HepG2 (cell line): ENCODE data around the gene ARL8A. TPM values are rescaled to one million over a fixed set of nuclear protein-coding genes. Genes with fewer than 3 reads are reported as not detected.

ENCODE experiments used
- CEBPG ChIP-seq: IDR thresholded peaks from 2 replicates; pipeline ENCODE4 v1.6.1; 2016
- DRAP1 ChIP-seq: IDR thresholded peaks from 2 replicates; pipeline ENCODE4 v1.6.1; 2016; ENCODE audit warnings: missing genetic modification reagents, missing compliant biosample characterization
- ERF ChIP-seq: IDR thresholded peaks from 2 replicates; pipeline ENCODE4 v1.6.1; 2018; ENCODE audit warnings: missing biosample characterization, missing genetic modification reagents
- HES4 ChIP-seq: sonication (generic); formaldehyde crosslinking; IDR thresholded peaks from 2 replicates; pipeline ENCODE4 v1.9.0; 2021; ENCODE audit warnings: mild to moderate bottlenecking, missing genetic modification reagents, borderline replicate concordance
- HIVEP1 ChIP-seq: sonication (generic); formaldehyde crosslinking; IDR thresholded peaks from 2 replicates; pipeline ENCODE4 v1.4.0; 2020; ENCODE audit warnings: mild to moderate bottlenecking, missing genetic modification reagents
- HMG20B ChIP-seq: conservative IDR thresholded peaks from 2 replicates; pipeline ENCODE4 v1.6.1; 2016; ENCODE audit warnings: missing genetic modification reagents, missing compliant biosample characterization
- LCORL ChIP-seq, 2 experiments: fragments of 450-650 bp in 1 of 2; sonication (generic) in 1 of 2; formaldehyde crosslinking in 1 of 2; IDR thresholded peaks; 2 replicates each; pipeline versions ENCODE4 v1.5.0 to v1.6.1; 2017 to 2020; ENCODE audit warnings: antibody characterized with exemption in 1 of 2, missing genetic modification reagents in 1 of 2
- MED1 ChIP-seq: sonication (generic); formaldehyde crosslinking; IDR thresholded peaks from 2 replicates; pipeline ENCODE4 v1.4.0; 2020; ENCODE audit warnings: missing genetic modification reagents
- MXI1 ChIP-seq: IDR thresholded peaks from 3 replicates; pipeline ENCODE4 v1.6.1; 2012; ENCODE audit warnings: low read depth, low read length, inconsistent platforms, borderline replicate concordance
- NFAT5 ChIP-seq: sonication (generic); formaldehyde crosslinking; IDR thresholded peaks from 2 replicates; pipeline ENCODE4 v1.4.0; 2020; ENCODE audit warnings: missing genetic modification reagents
- NFE2 ChIP-seq: sonication (generic); formaldehyde crosslinking; IDR thresholded peaks from 2 replicates; pipeline ENCODE4 v1.4.0; 2020; ENCODE audit warnings: missing genetic modification reagents
- NKX3-1 ChIP-seq: sonication (generic); formaldehyde crosslinking; IDR thresholded peaks from 2 replicates; pipeline ENCODE4 v1.5.0; 2020; ENCODE audit warnings: missing genetic modification reagents
- NR2F1 ChIP-seq, 2 experiments: fragments of 450-650 bp in 1 of 2; formaldehyde crosslinking in 1 of 2; IDR thresholded peaks; 2 replicates each; pipeline versions ENCODE4 v1.5.0 to v1.6.1; 2016 to 2020; ENCODE audit warnings: mild to moderate bottlenecking in 1 of 2, missing compliant biosample characterization in 1 of 2, missing genetic modification reagents in 1 of 2, moderate library complexity in 1 of 2
- PAF1 ChIP-seq: IDR thresholded peaks from 2 replicates; pipeline ENCODE4 v1.6.1; 2016; ENCODE audit warnings: missing genetic modification reagents, missing compliant biosample characterization
- RAD51 ChIP-seq: fragments of 450-650 bp; IDR thresholded peaks from 2 replicates; pipeline ENCODE4 v1.6.1; 2016; ENCODE audit warnings: borderline replicate concordance
- RFXAP ChIP-seq: sonication (generic); formaldehyde crosslinking; IDR thresholded peaks from 2 replicates; pipeline ENCODE4 v1.4.0; 2020; ENCODE audit warnings: missing genetic modification reagents, borderline replicate concordance
- RXRA ChIP-seq: sonication (generic); formaldehyde crosslinking; IDR thresholded peaks from 2 replicates; pipeline ENCODE4 v1.5.1; 2020; ENCODE audit warnings: missing genetic modification reagents
- SAP130 ChIP-seq: IDR thresholded peaks from 2 replicates; pipeline ENCODE4 v1.6.1; 2016; ENCODE audit warnings: low read depth
- SPEN ChIP-seq: sonication (generic); formaldehyde crosslinking; IDR thresholded peaks from 2 replicates; pipeline ENCODE4 v1.5.1; 2020; ENCODE audit warnings: low read depth, mild to moderate bottlenecking, missing genetic modification reagents
- SRSF1 ChIP-seq: fragments of 200-400 bp; formaldehyde crosslinking; optimal IDR thresholded peaks from 2 replicates; pipeline ENCODE3; 2017; ENCODE audit warnings: mild to moderate bottlenecking, low read depth, low read length, moderate library complexity
- TEAD2 ChIP-seq: sonication (generic); formaldehyde crosslinking; IDR thresholded peaks from 2 replicates; pipeline ENCODE4 v1.9.0; 2021; ENCODE audit warnings: missing genetic modification reagents
- ZBTB21 ChIP-seq: sonication (generic); formaldehyde crosslinking; IDR thresholded peaks from 2 replicates; pipeline ENCODE4 v1.4.0; 2020; ENCODE audit warnings: missing genetic modification reagents
- ZNF850 ChIP-seq: sonication (generic); formaldehyde crosslinking; conservative IDR thresholded peaks from 2 replicates; pipeline ENCODE4 v1.9.0; 2021; ENCODE audit warnings: mild to moderate bottlenecking, missing genetic modification reagents
- ZXDC ChIP-seq: sonication (generic); formaldehyde crosslinking; IDR thresholded peaks from 2 replicates; pipeline ENCODE4 v1.5.0; 2020; ENCODE audit warnings: mild to moderate bottlenecking, missing genetic modification reagents
- polyA plus RNA-seq, 8 experiments: library from polyadenylated mRNA; depleted of rRNA in 3 of 8; stranded (reverse) in 7 of 8; unstranded in 1 of 8; fragments of >200 nt; fragmentation: Illumina TruSeq in 4 of 8; extraction: Trizol in 4 of 8; gene quantifications; 2 replicates each; pipeline versions ENCODE4 v1.2.1 to v1.2.3, GENCODE V29; 2011 to 2016; ENCODE audit warnings: low read depth in 4 of 8, missing spikeins in 1 of 8, mixed read lengths in 1 of 8; ENCODE audit not compliant: insufficient read depth in 1 of 8
- total RNA-seq, 5 experiments: library from RNA; depleted of rRNA; stranded (reverse); fragments of >200 nt; fragmentation: Illumina TruSeq; extraction: Trizol; gene quantifications; 2 replicates each; pipeline ENCODE4 v1.2.3, GENCODE V29; 2016; ENCODE audit warnings: low read depth in 1 of 5

ARL8A gene
- total and polyA plus RNA-seq, 2 of the 13 experiments (the other 11 are each of a cell fraction or from before 2014, with no cell fraction given) = 2.7 to 23.4 TPM

GRCh38 chr1:202143011-202143767, 1.3 kb downstream of the ARL8A start (continued):
- TF ChIP-seq NFAT5 (CRISPR knock-in tag) (no peak), LCORL (IDR thresholded peaks at IDR 0.05) (no peak), LCORL (CRISPR knock-in tag; IDR thresholded peaks at IDR 0.05) (peak; percentile 87), NR2F1 (CRISPR knock-in tag; IDR thresholded peaks at IDR 0.05) (peak; percentile 78 to 88), SAP130 (peak; percentile 82), DRAP1 (CRISPR knock-in tag) (no peak), RAD51 (no peak), HES4 (CRISPR knock-in tag) (no peak), ZBTB21 (CRISPR knock-in tag) (no peak), SRSF1 (no peak), NKX3-1 (no peak), RXRA (CRISPR knock-in tag) (peak; percentile 98), RFXAP (CRISPR knock-in tag) (no peak), NFE2 (CRISPR knock-in tag) (no peak), SPEN (CRISPR knock-in tag) (peak; percentile 56), PAF1 (CRISPR knock-in tag) (no peak), MED1 (CRISPR knock-in tag) (no peak), ERF (CRISPR knock-in tag) (peak; percentile 76; the same call in 1 of the 2 replicates), CEBPG (CRISPR knock-in tag) (peak; percentile 88), TEAD2 (CRISPR knock-in tag) (no peak), ZXDC (no peak), HMG20B (0 out of 2 replicates have a peak, but pooled peaks have one; percentile 48), ZNF850 (CRISPR knock-in tag) (no peak), MXI1 (no peak), HIVEP1 (CRISPR knock-in tag) (peak; percentile 52; the same call in 1 of the 2 replicates)
